Erythroblast (primary cell): ENCODE data around the gene GBP3.
"Not testable (repeated sequence)": the region's sequence is repeated elsewhere in the genome, so short reads cannot be mapped to it uniquely, and the experiment has no call there.

Experiments used
- GATA1 ChIP-seq: IDR thresholded peaks from 2 replicates; pipeline ENCODE4 v1.6.1; 2011; ENCODE audit warnings: low read depth, mild to moderate bottlenecking, control low read depth, low read length, moderate library complexity
- POLR2A ChIP-seq: IDR thresholded peaks from 2 replicates; pipeline ENCODE4 v1.6.1; 2011; ENCODE audit warnings: mild to moderate bottlenecking, low read length

DNA sequence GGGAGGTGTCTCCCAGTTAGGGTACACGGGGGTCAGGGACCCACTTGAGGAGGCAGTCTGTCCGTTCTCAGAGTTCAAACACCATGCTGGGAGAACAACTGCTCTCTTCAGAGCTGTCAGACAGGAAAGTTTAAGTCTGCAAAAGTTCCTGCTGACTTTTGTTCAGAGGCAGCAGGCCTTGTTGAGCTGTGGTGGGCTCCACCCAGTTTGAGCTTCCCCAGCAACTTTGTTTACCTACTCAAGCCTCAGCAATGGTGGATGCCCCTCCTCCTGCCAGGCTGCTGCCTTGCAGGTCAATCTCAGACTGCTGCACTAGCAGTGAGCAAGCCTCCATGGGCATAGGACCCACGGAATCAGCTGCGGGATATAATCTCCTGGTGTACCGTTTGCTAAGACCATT is 11.3 kb upstream of the GBP3 start:
- not testable (repeated sequence) for TF ChIP-seq POLR2A, GATA1
